ENCODE data around the gene SLC7A6. TPM values are rescaled to one million over a fixed set of nuclear protein-coding genes. Genes with fewer than 3 reads are reported as not detected.
A peak's percentile ranks its signal among the peaks of the same experiment; 100 is the strongest.

Gene SLC7A6
- total and polyA plus RNA-seq, 2 of the 13 experiments (the other 11 are each of a cell fraction or from before 2014, with no cell fraction given) = 35.8 to 70.8 TPM

GRCh38 chr16:68281368-68282063 lies 17.2 kb downstream of the SLC7A6 start (continued):
- peak; percentile 61; the same call in 1 of the 2 replicates for TF ChIP-seq PRDM10 (CRISPR knock-in tag; IDR thresholded peaks at IDR 0.05; ENCODE audit: low read depth)
- TF ChIP-seq ZFP37 (CRISPR knock-in tag; IDR thresholded peaks at IDR 0.05; ENCODE audit: borderline replicate concordance) = no peak
- peak; percentile 95 for TF ChIP-seq ZGPAT (CRISPR knock-in tag; IDR thresholded peaks at IDR 0.05)
- TF ChIP-seq ZSCAN31 (CRISPR knock-in tag; IDR thresholded peaks at IDR 0.05; ENCODE audit: low read depth) = peak; percentile 73; the same call in 1 of the 2 replicates
- no peak for TF ChIP-seq ZNF891 (CRISPR knock-in tag; IDR thresholded peaks at IDR 0.05)
- no peak for TF ChIP-seq EZH2 (conservative IDR thresholded peaks at IDR 0.05; ENCODE audit: low read depth, low read length)
- TF ChIP-seq NFE2L2 (IDR thresholded peaks at IDR 0.05; ENCODE audit: low read length) = peak; percentile 24; the same call in 1 of the 2 replicates
- peak; percentile 91 for TF ChIP-seq BCL6 (CRISPR knock-in tag; IDR thresholded peaks at IDR 0.05)
- TF ChIP-seq ZNF496 (CRISPR knock-in tag; IDR thresholded peaks at IDR 0.05; ENCODE audit: insufficient replicate concordance) = no peak
- peak; percentile 76 for TF ChIP-seq TFE3 (CRISPR knock-in tag; IDR thresholded peaks at IDR 0.05)
- TF ChIP-seq NCOA1 (CRISPR knock-in tag; IDR thresholded peaks at IDR 0.05) = no peak
- peak; percentile 96 for TF ChIP-seq SALL1 (CRISPR knock-in tag; IDR thresholded peaks at IDR 0.05)
- peak; percentile 81 to 97; a peak in 3 of 4 replicates for TF ChIP-seq EP300 (IDR thresholded peaks at IDR 0.05; ENCODE audit: low read depth in 2 of 2, low read length in 2 of 2)
- TF ChIP-seq EP300 (CRISPR knock-in tag; IDR thresholded peaks at IDR 0.05; ENCODE audit: borderline replicate concordance) = peak; percentile 97
- peak; percentile 92; the same call in 1 of the 2 replicates for TF ChIP-seq TOE1 (CRISPR knock-in tag; IDR thresholded peaks at IDR 0.05)
- no peak for TF ChIP-seq SYNCRIP (IDR thresholded peaks at IDR 0.05; ENCODE audit: insufficient read depth, low read depth, low read length)
- TF ChIP-seq NAIF1 (CRISPR knock-in tag; IDR thresholded peaks at IDR 0.05; ENCODE audit: borderline replicate concordance) = 0 out of 2 replicates have a peak, but pooled peaks have one; percentile 51
- TF ChIP-seq ZNF513 (CRISPR knock-in tag; conservative IDR thresholded peaks at IDR 0.05) = no peak
- TF ChIP-seq ZNF468 (CRISPR knock-in tag; IDR thresholded peaks at IDR 0.05) = no peak
- TF ChIP-seq ZBTB7B (CRISPR knock-in tag; IDR thresholded peaks at IDR 0.05) = peak; percentile 86
- TF ChIP-seq SMAD3 (CRISPR knock-in tag; IDR thresholded peaks at IDR 0.05) = peak; percentile 92; the same call in 1 of the 2 replicates
